GM04504 (cell line): ENCODE results near the gene RDH12.

Experiments
- DNase-seq: peaks from one replicate; pipeline ENCODE4 v3.0.0-alpha.2; 2012; ENCODE audit warnings: low read depth

RDH12 gene

GRCh38 chr14:67749341-67750084 lies 47.8 kb downstream of the RDH12 start:
- no peak for DNase-seq

- no peak for DNase-seq
Observed at GRCh38 chr14:67756496-67756895, 54.8 kb downstream of the RDH12 start.

- DNase-seq: no peak
Observed at GRCh38 chr14:67757175-67757574, 55.5 kb downstream of the RDH12 start.

GRCh38 chr14:67759916-67760315 lies 58.2 kb downstream of the RDH12 start:
- no peak for DNase-seq

- no peak for DNase-seq
Observed at GRCh38 chr14:67762051-67762450, 60.4 kb downstream of the RDH12 start.

GRCh38 chr14:67763158-67763822 lies 61.6 kb downstream of the RDH12 start:
- DNase-seq: no peak

GRCh38 chr14:67764496-67764895 lies 62.8 kb downstream of the RDH12 start:
- no peak for DNase-seq

- no peak for DNase-seq
Observed at GRCh38 chr14:67765192-67765834, 63.6 kb downstream of the RDH12 start.

GRCh38 chr14:67766035-67766680 lies 64.5 kb downstream of the RDH12 start:
- no peak for DNase-seq

GRCh38 chr14:67768219-67768618 lies 66.5 kb downstream of the RDH12 start:
- no peak for DNase-seq

GRCh38 chr14:67773844-67774377 lies 72.2 kb downstream of the RDH12 start:
- no peak for DNase-seq

- DNase-seq: no peak
Observed at GRCh38 chr14:67776653-67777322, 75.1 kb downstream of the RDH12 start.

GRCh38 chr14:67778792-67779191 lies 77.1 kb downstream of the RDH12 start:
- no peak for DNase-seq

GRCh38 chr14:67782090-67782489 lies 80.4 kb downstream of the RDH12 start:
- no peak for DNase-seq
